IPS-18a (cell line): ENCODE results near the gene CDH23.

Experiments
- H3K27ac ChIP-seq: one replicate; pipeline ENCODE4 v1.5.1; 2013; ENCODE audit warnings: low read length
- H3K27me3 ChIP-seq: one replicate; pipeline ENCODE4 v1.6.1; 2013; ENCODE audit warnings: mild to moderate bottlenecking, low read length; ENCODE audit not compliant: control insufficient read depth, insufficient read depth
- H3K36me3 ChIP-seq: one replicate; pipeline ENCODE4 v1.6.1; 2013; ENCODE audit warnings: low read depth, low read length; ENCODE audit not compliant: control insufficient read depth
- H3K4me1 ChIP-seq: one replicate; pipeline ENCODE4 v1.6.1; 2013; ENCODE audit warnings: low read depth, low read length; ENCODE audit not compliant: control insufficient read depth
- H3K4me3 ChIP-seq: one replicate; pipeline ENCODE4 v1.5.1; 2013; ENCODE audit warnings: low read length
- H3K9ac ChIP-seq: one replicate; pipeline ENCODE4 v1.6.1; 2013; ENCODE audit warnings: mild to moderate bottlenecking, low read length, moderate library complexity
- H3K9me3 ChIP-seq: one replicate; pipeline ENCODE4 v1.6.1; 2013; ENCODE audit warnings: low read depth, low read length; ENCODE audit not compliant: control insufficient read depth

The CDH23 gene

DNA sequence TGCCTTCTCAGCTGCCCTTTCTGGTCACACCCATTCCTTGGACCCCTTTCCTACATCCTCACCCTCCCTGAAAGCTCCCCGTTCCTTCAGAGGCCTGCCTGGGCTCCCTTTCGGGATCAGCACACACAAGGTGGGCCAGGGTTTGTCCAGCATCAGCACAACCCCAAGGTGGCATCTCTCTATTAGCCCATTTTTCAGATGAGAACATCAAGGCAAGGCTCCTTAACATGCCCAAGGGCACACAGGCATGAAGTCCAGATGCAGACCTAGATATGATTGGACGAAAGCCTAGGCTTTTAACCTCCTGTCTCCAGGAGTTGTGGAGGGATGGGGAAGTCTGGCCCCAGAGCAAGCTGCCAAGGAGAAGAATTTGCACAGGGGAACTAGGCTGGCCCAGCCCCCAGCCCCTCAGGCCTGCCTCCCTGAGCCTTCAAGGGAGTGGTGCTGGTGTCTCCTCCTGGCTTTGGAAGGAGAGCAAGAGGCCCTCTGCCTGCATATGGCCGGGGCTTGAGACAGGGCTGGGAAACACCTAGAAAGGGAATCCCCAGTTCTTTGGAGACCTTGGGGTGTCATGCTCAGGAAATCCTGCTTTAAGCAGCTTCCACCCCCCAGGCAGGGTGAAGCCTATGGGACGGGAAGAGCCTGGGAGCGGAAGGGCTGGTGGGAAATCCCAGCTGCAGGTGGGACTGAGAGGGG is 385.6 kb downstream of the CDH23 start:
- no peak overlapping the region for H3K4me3 ChIP-seq
- no peaks in the 10 kb centered on the region for H3K4me1 ChIP-seq
- no peaks in the 10 kb centered on the region for H3K9me3 ChIP-seq

GRCh38 chr10:71782917-71783490 is 386.3 kb downstream of the CDH23 start:
- Histone ChIP-seq H3K27me3 (no peaks in the 10 kb centered on the region), H3K9me3 (no peaks in the 10 kb centered on the region), H3K27ac (no peak overlapping the region), H3K36me3 (no peaks in the 10 kb centered on the region), H3K4me1 (no peaks in the 10 kb centered on the region), H3K9ac (no peak overlapping the region), H3K4me3 (no peak overlapping the region)

More for the DNA sequence above, 385.6 kb downstream of the CDH23 start:
- no peaks in the 10 kb centered on the region for H3K36me3 ChIP-seq
- no peak overlapping the region for H3K9ac ChIP-seq
- H3K27me3 ChIP-seq, result no peaks in the 10 kb centered on the region
- no peak overlapping the region for H3K27ac ChIP-seq

DNA sequence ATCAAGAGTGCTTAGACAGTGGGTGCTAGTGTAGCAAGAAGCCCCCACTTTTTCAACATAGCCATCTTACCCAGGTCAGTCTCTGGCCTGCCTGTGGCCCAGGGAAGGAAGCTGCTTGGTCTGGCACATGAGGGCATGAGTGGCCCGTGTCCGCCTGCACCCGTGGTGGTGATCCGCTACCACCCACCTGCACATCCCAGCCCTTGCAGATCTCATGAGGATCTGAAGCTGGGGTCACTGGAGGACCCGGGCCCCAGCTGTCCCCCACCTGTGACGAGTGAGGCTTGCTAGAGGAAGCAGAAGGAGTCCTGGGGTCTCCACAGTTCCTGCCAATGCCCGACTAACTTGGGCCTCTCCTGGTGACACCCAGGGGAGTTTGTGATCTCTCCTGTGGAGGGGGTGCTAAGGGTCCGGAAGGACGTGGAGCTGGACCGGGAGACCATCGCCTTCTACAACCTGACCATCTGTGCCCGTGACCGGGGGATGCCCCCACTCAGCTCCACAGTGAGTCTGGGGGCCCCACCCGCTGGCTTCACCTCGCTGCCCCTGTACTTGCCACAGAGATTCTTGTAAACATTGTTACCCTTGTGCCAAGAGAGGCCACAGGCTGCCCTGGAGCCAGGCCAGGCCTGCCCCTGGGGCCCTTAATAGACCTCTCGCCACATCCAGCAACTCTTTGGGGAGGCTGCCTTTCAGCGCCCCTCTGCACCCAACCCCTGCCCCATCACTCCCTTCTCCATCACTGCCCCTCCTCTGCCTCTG is 387.4 kb downstream of the CDH23 start:
- H3K4me1 ChIP-seq, result no peaks in the 10 kb centered on the region
- H3K4me3 ChIP-seq, result no peak overlapping the region
- no peaks in the 10 kb centered on the region for H3K27me3 ChIP-seq
- no peak overlapping the region for H3K9ac ChIP-seq
- no peaks in the 10 kb centered on the region for H3K36me3 ChIP-seq
- H3K9me3 ChIP-seq, result no peaks in the 10 kb centered on the region
- no peak overlapping the region for H3K27ac ChIP-seq

DNA sequence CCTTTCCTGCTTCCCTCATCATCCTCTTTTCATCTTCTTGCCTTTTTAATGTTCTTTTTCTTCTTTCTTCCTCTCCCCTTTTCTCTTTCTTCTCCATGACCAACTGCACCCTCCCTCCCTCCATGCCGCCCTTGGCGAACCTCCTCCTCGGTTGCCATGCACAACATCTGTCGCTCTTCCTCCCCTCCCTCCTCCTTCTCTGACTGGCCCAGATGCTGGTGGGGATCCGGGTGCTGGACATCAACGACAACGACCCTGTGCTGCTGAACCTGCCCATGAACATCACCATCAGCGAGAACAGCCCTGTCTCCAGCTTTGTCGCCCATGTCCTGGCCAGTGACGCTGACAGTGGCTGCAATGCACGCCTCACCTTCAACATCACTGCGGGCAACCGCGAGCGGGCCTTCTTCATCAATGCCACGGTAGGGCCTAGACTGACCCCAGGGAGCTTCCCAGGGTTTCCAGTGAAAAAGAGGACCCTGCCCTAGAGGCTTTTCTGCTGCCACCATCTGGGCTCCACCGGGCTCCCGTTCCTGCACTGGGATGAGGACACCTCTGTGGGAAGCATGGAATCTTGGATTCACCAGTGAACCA is 388.1 kb downstream of the CDH23 start:
- Histone ChIP-seq H3K27ac (no peak overlapping the region), H3K4me1 (no peaks in the 10 kb centered on the region), H3K9me3 (no peaks in the 10 kb centered on the region), H3K27me3 (no peaks in the 10 kb centered on the region), H3K4me3 (no peak overlapping the region), H3K9ac (no peak overlapping the region), H3K36me3 (no peaks in the 10 kb centered on the region)

DNA sequence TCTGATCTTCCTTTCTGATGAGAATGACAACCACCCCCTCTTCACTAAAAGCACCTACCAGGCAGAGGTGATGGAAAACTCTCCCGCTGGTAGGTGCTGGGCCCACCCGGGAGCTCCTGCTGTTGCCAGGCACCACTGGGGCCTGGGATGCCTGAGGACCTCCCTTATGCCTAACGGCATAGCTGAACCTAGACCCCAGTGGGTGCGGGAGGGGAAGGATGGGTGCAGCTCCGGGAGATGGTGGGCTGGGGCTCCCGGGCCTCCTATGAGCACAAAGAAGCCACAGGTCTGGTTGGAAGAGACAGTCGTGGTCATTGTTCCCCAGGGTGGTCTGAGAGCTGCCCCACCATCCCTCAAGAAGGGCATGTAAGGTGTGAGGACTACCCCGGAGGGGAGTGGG is 392.2 kb downstream of the CDH23 start:
- no peaks in the 10 kb centered on the region for H3K27me3 ChIP-seq
- no peaks in the 10 kb centered on the region for H3K4me1 ChIP-seq
- H3K36me3 ChIP-seq, result no peaks in the 10 kb centered on the region
- H3K9me3 ChIP-seq, result no peaks in the 10 kb centered on the region
- H3K4me3 ChIP-seq, result no peak overlapping the region
- H3K9ac ChIP-seq, result no peak overlapping the region
- no peak overlapping the region for H3K27ac ChIP-seq

DNA sequence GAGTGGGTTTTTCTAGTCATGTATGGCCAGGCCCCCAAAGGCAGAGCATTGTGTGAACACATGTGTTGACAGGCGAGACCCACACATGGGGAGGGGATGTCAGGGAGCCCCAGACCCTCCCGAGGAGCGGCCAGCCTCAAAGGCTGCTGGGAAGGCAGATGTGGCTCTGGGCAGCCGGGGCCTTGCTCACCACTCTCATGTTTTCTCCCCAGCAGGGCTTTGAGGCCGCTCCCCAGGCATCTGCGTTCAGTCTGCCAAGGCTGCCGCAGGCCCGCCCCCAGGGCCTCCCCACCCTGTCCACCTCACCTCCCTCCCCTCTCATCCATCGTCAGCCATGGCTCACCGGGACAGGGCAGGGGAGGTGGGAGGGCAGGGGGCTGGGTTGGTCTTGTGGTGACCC is 393.2 kb downstream of the CDH23 start:
- no peaks in the 10 kb centered on the region for H3K36me3 ChIP-seq
- no peaks in the 10 kb centered on the region for H3K4me1 ChIP-seq
- no peak overlapping the region for H3K4me3 ChIP-seq
- H3K27ac ChIP-seq, result no peak overlapping the region
- no peak overlapping the region for H3K9ac ChIP-seq
- H3K27me3 ChIP-seq, result no peaks in the 10 kb centered on the region
- no peaks in the 10 kb centered on the region for H3K9me3 ChIP-seq

DNA sequence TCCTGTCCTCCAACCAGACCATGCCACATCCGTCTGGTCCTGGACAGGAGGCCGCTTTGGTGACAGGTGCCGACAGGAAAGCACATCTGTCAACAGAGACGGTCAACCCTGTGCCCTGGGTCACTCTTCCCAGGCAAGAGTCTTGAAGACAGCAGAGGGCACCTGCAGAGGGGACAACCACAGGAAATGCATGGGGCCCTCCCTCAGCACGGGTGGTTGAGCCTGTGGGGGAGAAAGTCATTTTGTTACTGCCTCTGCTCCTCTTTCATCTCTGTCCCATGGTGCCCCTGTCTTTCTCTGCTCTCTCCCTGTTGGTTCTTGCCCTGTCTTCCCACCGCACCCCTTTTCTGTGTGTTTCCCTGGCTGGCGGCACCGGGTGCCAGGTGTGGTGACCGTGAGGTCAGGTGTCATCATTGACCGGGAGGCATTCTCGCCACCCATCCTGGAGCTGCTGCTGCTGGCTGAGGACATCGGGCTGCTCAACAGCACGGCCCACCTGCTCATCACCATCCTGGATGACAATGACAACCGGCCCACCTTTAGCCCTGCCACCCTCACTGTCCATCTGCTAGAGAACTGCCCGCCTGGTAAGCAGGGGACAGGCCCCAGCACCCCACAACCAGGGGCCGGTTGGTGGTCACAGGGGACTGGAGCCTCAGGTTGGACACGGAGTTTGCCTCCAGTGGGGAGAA is 394.2 kb downstream of the CDH23 start:
- Histone ChIP-seq H3K4me3 (no peak overlapping the region), H3K9ac (no peak overlapping the region), H3K9me3 (no peaks in the 10 kb centered on the region), H3K27me3 (no peaks in the 10 kb centered on the region), H3K4me1 (no peaks in the 10 kb centered on the region), H3K36me3 (no peaks in the 10 kb centered on the region), H3K27ac (no peak overlapping the region)

DNA sequence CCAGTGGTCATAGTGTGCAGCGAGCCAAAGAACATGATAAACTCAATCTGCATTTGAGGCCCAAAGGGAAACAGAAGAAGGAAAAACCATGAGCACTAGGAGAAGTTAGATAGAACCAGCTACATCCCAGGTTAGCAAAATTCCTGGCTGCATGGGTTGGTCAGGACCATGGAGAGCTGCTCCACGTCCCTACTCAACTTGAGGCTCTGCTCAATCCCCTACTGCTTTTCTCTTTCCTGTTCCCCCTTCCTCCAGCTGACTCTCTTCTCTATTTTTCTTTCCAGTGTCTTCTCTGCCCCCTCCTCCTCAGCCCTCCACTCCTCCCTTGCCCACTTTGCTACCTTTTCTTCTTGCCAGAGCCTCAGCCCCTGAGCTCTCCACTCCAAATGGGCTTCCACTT is 398.5 kb downstream of the CDH23 start:
- Histone ChIP-seq H3K27me3 (no peaks in the 10 kb centered on the region), H3K36me3 (no peaks in the 10 kb centered on the region), H3K27ac (no peak overlapping the region), H3K9me3 (no peaks in the 10 kb centered on the region), H3K4me3 (no peak overlapping the region), H3K9ac (no peak overlapping the region), H3K4me1 (no peaks in the 10 kb centered on the region)

GRCh38 chr10:71796749-71797405 is 400.2 kb downstream of the CDH23 start:
- Histone ChIP-seq H3K36me3 (no peaks in the 10 kb centered on the region), H3K9me3 (no peaks in the 10 kb centered on the region), H3K27me3 (no peaks in the 10 kb centered on the region), H3K4me1 (no peaks in the 10 kb centered on the region), H3K27ac (no peak overlapping the region), H3K9ac (no peak overlapping the region), H3K4me3 (no peak overlapping the region)

DNA sequence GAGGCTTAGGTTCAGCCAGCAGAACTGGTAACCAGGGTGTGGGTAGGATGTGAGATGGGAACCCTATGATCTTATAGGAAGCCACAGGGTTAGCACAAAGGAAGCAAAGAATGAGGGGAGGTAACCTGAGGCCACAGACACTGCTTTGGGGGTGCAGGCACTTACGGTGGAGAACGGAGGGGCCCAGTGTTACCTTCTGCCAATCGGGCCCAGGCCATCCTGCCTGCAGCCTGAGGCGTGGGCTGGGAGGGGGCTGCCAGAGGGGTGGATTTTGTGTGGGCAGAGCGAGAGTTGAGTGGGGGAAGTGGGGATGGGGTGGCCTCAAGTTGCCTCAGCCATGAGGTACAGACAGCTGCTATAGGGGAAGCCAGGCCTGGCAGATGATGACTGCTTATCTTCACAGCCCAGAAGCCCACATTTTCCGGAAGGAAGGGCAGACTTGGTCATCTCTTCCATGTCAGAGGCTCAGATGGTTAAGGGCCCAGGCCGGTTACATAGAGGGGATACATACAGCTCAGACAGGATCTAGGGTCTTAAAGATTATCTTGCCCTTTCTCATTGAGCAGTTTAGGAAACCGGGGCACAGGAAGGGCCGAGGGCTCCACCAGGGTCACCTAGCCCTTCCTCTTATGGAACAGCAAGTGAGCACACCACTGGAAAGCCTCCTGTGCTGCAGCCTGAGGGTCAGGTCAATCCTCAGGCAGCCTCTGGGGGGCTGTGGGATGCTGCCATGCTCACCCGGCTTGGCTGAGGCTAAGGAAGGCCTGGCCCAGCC is 401.0 kb downstream of the CDH23 start:
- Histone ChIP-seq H3K9ac (no peak overlapping the region), H3K27ac (no peak overlapping the region), H3K4me3 (no peak overlapping the region)

More for the DNA sequence above, 401.0 kb downstream of the CDH23 start:
- H3K36me3 ChIP-seq, result no peaks in the 10 kb centered on the region
- no peaks in the 10 kb centered on the region for H3K27me3 ChIP-seq
- H3K4me1 ChIP-seq, result no peaks in the 10 kb centered on the region
- H3K9me3 ChIP-seq, result no peaks in the 10 kb centered on the region
